CD8-positive, alpha-beta memory T cell (primary cell): ENCODE results near the gene MNDA. TPM values are rescaled to one million over a fixed set of nuclear protein-coding genes. Genes with fewer than 3 reads are reported as not detected.

Experiments
- CTCF ChIA-PET: fragments of 350-600 bp; sonication (Branson Sonifier 250); formaldehyde crosslinking; loops from one replicate; lab custom pipeline; 2021; ENCODE audit warnings: antibody characterized with exemption; lab: Charles Lee
- POLR2A ChIA-PET: fragments of 350-600 bp; sonication (Branson Sonifier 250); formaldehyde crosslinking; loops from one replicate; lab custom pipeline; 2021; ENCODE audit warnings: antibody characterized with exemption; lab: Charles Lee
- DNase-seq, 5 donors: peaks; one replicate each; pipeline versions ENCODE4 v3.0.0 to v3.0.0-alpha.2; 2020 to 2022; ENCODE audit warnings: mixed read lengths in 1 of 5
- H3K27ac ChIP-seq: one replicate; pipeline ENCODE4 v1.7.0; 2013; ENCODE audit warnings: low read depth, mild to moderate bottlenecking, low read length, moderate library complexity
- H3K27me3 ChIP-seq: 2 replicates; pipeline ENCODE4 v1.7.0; 2013; ENCODE audit warnings: low read length, mild to moderate bottlenecking; ENCODE audit not compliant: insufficient read depth, poor library complexity, severe bottlenecking
- H3K36me3 ChIP-seq: 2 replicates; pipeline ENCODE4 v1.7.0; 2013; ENCODE audit warnings: mild to moderate bottlenecking, low read length, moderate library complexity; ENCODE audit not compliant: insufficient read depth
- H3K4me1 ChIP-seq: 2 replicates; pipeline ENCODE4 v1.7.0; 2013; ENCODE audit warnings: mild to moderate bottlenecking, low read length, moderate library complexity; ENCODE audit not compliant: insufficient read depth
- H3K4me3 ChIP-seq: 2 replicates; pipeline ENCODE4 v1.7.0; 2013; ENCODE audit warnings: mild to moderate bottlenecking, low read length
- H3K9me3 ChIP-seq: 2 replicates; pipeline ENCODE4 v1.7.0; 2013; ENCODE audit warnings: mild to moderate bottlenecking, low read length
- H3K27ac Mint-ChIP-seq, 8 donors: one replicate each; pipeline ENCODE4 v1.8.0; 2020 to 2021; ENCODE audit warnings: mixed read lengths in 8 of 8, mild to moderate bottlenecking in 6 of 8, inconsistent platforms in 3 of 8, moderate library complexity in 3 of 8
- H3K27me3 Mint-ChIP-seq, 2 donors: one replicate each; pipeline ENCODE4 v1.8.0; 2020 to 2021; ENCODE audit warnings: mixed read lengths in 2 of 2, mild to moderate bottlenecking in 1 of 2, moderate library complexity in 1 of 2
- H3K36me3 Mint-ChIP-seq, 3 donors: one replicate each; pipeline ENCODE4 v1.8.0; 2020 to 2021; ENCODE audit warnings: mixed read lengths in 3 of 3, inconsistent platforms in 1 of 3, mild to moderate bottlenecking in 1 of 3
- H3K4me1 Mint-ChIP-seq, 3 donors: one replicate each; pipeline ENCODE4 v1.8.0; 2020 to 2021; ENCODE audit warnings: mixed read lengths in 3 of 3, inconsistent platforms in 1 of 3, mild to moderate bottlenecking in 1 of 3
- H3K4me3 Mint-ChIP-seq, 7 donors: one replicate each; pipeline ENCODE4 v1.8.0; 2020 to 2021; ENCODE audit warnings: mixed read lengths in 7 of 7, mild to moderate bottlenecking in 6 of 7, moderate library complexity in 4 of 7, inconsistent platforms in 2 of 7
- H3K9me3 Mint-ChIP-seq, 5 donors: one replicate each; pipeline ENCODE4 v1.8.0; 2020 to 2022; ENCODE audit warnings: mixed read lengths in 5 of 5, mild to moderate bottlenecking in 3 of 5, moderate library complexity in 2 of 5, inconsistent platforms in 1 of 5
- polyA plus RNA-seq: library from polyadenylated mRNA; unstranded; fragments of 300-500 nt; fragmentation: Illumina TruSeq; gene quantifications from one replicate; pipeline ENCODE4 v1.2.3, GENCODE V29; 2021
- total RNA-seq, 2 experiments: library from RNA; stranded (reverse); gene quantifications; one replicate each; pipeline ENCODE4 v1.2.3, GENCODE V29; 2021

The MNDA gene
- total and polyA plus RNA-seq, 3 experiments from 2014 or later = 0.22 to 0.59 (median 0.39) TPM

GRCh38 chr1:158806916-158807536 lies 24.1 kb upstream of the MNDA start:
- H3K27ac ChIP-seq = no peak overlapping the region
- DNase-seq = no peak
- CTCF ChIA-PET = interaction anchor here (1.1 kb wide), 1 partner anchor 13 kb away, joined by 3 read pairs; no protein-coding TSS in a partner anchor
- no peaks in the 10 kb centered on the region for H3K4me1 Mint-ChIP-seq
- no peak overlapping the region for H3K4me3 Mint-ChIP-seq
- no peaks in the 10 kb centered on the region for H3K27me3 ChIP-seq
- H3K9me3 Mint-ChIP-seq = no peaks in the 10 kb centered on the region
- POLR2A ChIA-PET = no interaction called here
- H3K27me3 Mint-ChIP-seq = peaks cover 9 to 17% of the 10 kb centered on the region in 2 donors
- H3K4me1 ChIP-seq = no peaks in the 10 kb centered on the region
- H3K36me3 ChIP-seq = no peaks in the 10 kb centered on the region
- H3K36me3 Mint-ChIP-seq = no peaks in the 10 kb centered on the region
- H3K27ac Mint-ChIP-seq = no peak overlapping the region
- no peak overlapping the region for H3K4me3 ChIP-seq
- no peaks in the 10 kb centered on the region for H3K9me3 ChIP-seq

- DNase-seq = no peak
- Histone ChIP-seq H3K36me3 (no peaks in the 10 kb centered on the region), H3K27me3 (no peaks in the 10 kb centered on the region), H3K4me1 (no peaks in the 10 kb centered on the region), H3K4me3 (no peak overlapping the region), H3K27ac (no peak overlapping the region), H3K9me3 (no peaks in the 10 kb centered on the region)
- Mint-ChIP-seq H3K4me1 (no peaks in the 10 kb centered on the region), H3K27me3 (peaks cover 2 to 10% of the 10 kb centered on the region in 2 donors), H3K27ac (no peak overlapping the region), H3K9me3 (no peaks in the 10 kb centered on the region), H3K36me3 (no peaks in the 10 kb centered on the region), H3K4me3 (no peak overlapping the region)
- CTCF ChIA-PET = no interaction called here
- POLR2A ChIA-PET = no interaction called here
Measured at GRCh38 chr1:158809256-158809655, 21.9 kb upstream of the MNDA start.

- no peak overlapping the region for H3K27ac ChIP-seq
- no peaks in the 10 kb centered on the region for H3K36me3 ChIP-seq
- no peak overlapping the region for H3K4me3 Mint-ChIP-seq
- no peak overlapping the region for H3K4me3 ChIP-seq
- H3K9me3 ChIP-seq = no peaks in the 10 kb centered on the region
- no peaks in the 10 kb centered on the region for H3K36me3 Mint-ChIP-seq
- peak overlapping the region in 1 of 8 donors; percentile 39 for H3K27ac Mint-ChIP-seq
- CTCF ChIA-PET = no interaction called here
- POLR2A ChIA-PET = no interaction called here
- H3K27me3 Mint-ChIP-seq = peaks cover 2 to 10% of the 10 kb centered on the region in 2 donors
- no peak for DNase-seq
- no peaks in the 10 kb centered on the region for H3K9me3 Mint-ChIP-seq
- H3K4me1 ChIP-seq = no peaks in the 10 kb centered on the region
- no peaks in the 10 kb centered on the region for H3K27me3 ChIP-seq
- H3K4me1 Mint-ChIP-seq = no peaks in the 10 kb centered on the region
Measured at GRCh38 chr1:158809862-158810261, 21.3 kb upstream of the MNDA start.

GRCh38 chr1:158810311-158810710 lies 20.8 kb upstream of the MNDA start:
- Histone ChIP-seq H3K36me3 (no peaks in the 10 kb centered on the region), H3K9me3 (no peaks in the 10 kb centered on the region), H3K27me3 (no peaks in the 10 kb centered on the region), H3K4me3 (no peak overlapping the region), H3K27ac (no peak overlapping the region), H3K4me1 (no peaks in the 10 kb centered on the region)
- Mint-ChIP-seq H3K36me3 (no peaks in the 10 kb centered on the region), H3K9me3 (no peaks in the 10 kb centered on the region), H3K27ac (peak overlapping the region in 1 of 8 donors; percentile 39), H3K27me3 (peaks cover 2 to 10% of the 10 kb centered on the region in 2 donors), H3K4me3 (no peak overlapping the region), H3K4me1 (no peaks in the 10 kb centered on the region)
- no peak for DNase-seq
- POLR2A ChIA-PET = no interaction called here
- CTCF ChIA-PET = no interaction called here

DNA sequence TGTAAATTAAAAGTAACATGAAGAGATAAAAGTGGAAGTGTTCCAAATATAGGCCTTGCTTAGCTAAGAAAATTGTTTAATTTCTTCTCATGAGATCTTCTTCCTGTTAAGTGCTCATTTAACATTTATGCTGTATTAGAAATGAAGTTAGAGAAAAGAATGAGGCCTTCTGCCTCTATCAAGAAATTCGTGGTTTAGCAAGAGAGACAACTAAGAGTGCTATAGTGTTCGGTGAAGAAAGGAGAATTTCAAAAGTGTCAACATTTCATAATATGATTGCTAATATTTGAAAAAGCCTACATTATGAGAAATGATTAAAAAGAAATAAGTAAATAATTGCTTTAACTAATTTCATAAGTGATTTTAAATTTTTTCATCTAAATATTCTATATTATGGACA lies 18.8 kb upstream of the MNDA start:
- H3K36me3 ChIP-seq = no peaks in the 10 kb centered on the region
- no peak overlapping the region for H3K4me3 Mint-ChIP-seq

GRCh38 chr1:158813164-158813563 lies 18.0 kb upstream of the MNDA start:
- Mint-ChIP-seq H3K9me3 (no peaks in the 10 kb centered on the region), H3K27me3 (peaks cover 0 to 2% of the 10 kb centered on the region in 2 donors), H3K36me3 (no peaks in the 10 kb centered on the region), H3K4me1 (peaks cover 0 to 4% (median 4%) of the 10 kb centered on the region in 3 donors), H3K27ac (no peak overlapping the region), H3K4me3 (no peak overlapping the region)
- Histone ChIP-seq H3K36me3 (no peaks in the 10 kb centered on the region), H3K27me3 (no peaks in the 10 kb centered on the region), H3K27ac (no peak overlapping the region), H3K4me3 (no peak overlapping the region), H3K9me3 (no peaks in the 10 kb centered on the region), H3K4me1 (peaks cover under 1% of the 10 kb centered on the region)
- ChIA-PET POLR2A (no interaction called here), CTCF (no interaction called here)
- DNase-seq = no peak

More for the DNA sequence above, 18.8 kb upstream of the MNDA start:
- Mint-ChIP-seq H3K36me3 (no peaks in the 10 kb centered on the region), H3K4me1 (no peaks in the 10 kb centered on the region), H3K27ac (no peak overlapping the region), H3K9me3 (no peaks in the 10 kb centered on the region), H3K27me3 (peaks cover 1 to 2% of the 10 kb centered on the region in 2 donors)
- Histone ChIP-seq H3K27ac (no peak overlapping the region), H3K27me3 (no peaks in the 10 kb centered on the region), H3K4me3 (no peak overlapping the region), H3K9me3 (no peaks in the 10 kb centered on the region), H3K4me1 (no peaks in the 10 kb centered on the region)
- CTCF ChIA-PET = no interaction called here
- no peak for DNase-seq
- POLR2A ChIA-PET = no interaction called here

DNA sequence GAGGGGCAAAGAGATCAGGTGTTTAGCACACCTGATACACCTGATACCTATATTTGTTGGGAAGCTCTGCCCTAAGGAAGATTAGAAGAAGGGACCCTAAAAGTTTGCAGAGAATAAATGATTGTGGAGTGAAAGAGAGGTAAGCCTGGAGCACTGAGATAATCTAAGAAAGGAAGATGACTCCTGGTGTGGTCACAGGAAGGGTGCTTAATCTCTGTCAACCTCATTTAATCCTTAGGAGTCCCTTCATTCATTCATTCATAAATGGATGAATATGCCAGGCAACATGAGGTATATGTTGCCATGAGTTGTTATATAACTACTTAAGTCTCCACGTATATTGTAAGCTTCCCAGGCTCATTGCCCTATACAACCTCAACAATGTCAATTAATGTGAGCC lies 16.2 kb upstream of the MNDA start:
- DNase-seq = no peak
- no peak overlapping the region for H3K27ac ChIP-seq
- H3K4me3 ChIP-seq = no peak overlapping the region
- H3K27me3 ChIP-seq = no peaks in the 10 kb centered on the region
- Mint-ChIP-seq H3K4me1 (peaks cover 18 to 22% (median 22%) of the 10 kb centered on the region in 3 donors), H3K9me3 (peaks cover 0 to 1% (median 0%) of the 10 kb centered on the region in 5 donors), H3K4me3 (no peak overlapping the region), H3K27ac (no peak overlapping the region), H3K27me3 (peaks cover 0 to 2% of the 10 kb centered on the region in 2 donors), H3K36me3 (no peaks in the 10 kb centered on the region)
- H3K36me3 ChIP-seq = no peaks in the 10 kb centered on the region
- ChIA-PET POLR2A (interaction anchor here (0.5 kb wide), 1 partner anchor 177 kb away, joined by 3 read pairs; no protein-coding TSS in a partner anchor), CTCF (no interaction called here)
- H3K4me1 ChIP-seq = peaks cover 13% of the 10 kb centered on the region
- no peaks in the 10 kb centered on the region for H3K9me3 ChIP-seq

DNA sequence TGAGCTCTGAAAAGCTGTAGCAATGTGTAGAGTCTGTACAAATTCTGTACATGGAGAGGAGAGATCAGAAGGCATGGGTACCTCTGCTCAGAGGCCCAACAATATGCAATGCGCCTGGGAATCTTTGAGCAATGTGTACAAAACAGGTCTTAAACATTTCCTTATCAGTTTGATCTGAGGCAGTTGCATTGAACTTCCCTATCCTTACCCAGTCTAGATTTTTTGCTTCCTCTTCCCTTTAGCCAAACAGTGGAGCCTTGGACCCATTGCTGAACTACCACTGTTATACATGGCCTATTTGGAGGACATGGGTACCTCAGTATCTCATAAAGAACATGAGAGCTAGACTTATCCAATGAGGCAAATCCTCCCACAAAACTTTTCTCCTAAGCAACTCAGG lies 12.6 kb upstream of the MNDA start:
- peak overlapping the region; percentile 80 for H3K27ac ChIP-seq
- POLR2A ChIA-PET = no interaction called here
- H3K27me3 ChIP-seq = no peaks in the 10 kb centered on the region
- DNase-seq = no peak
- Mint-ChIP-seq H3K27ac (peak overlapping the region; percentile 27 to 98 (median 74)), H3K4me1 (peaks cover 25 to 34% (median 28%) of the 10 kb centered on the region in 3 donors), H3K4me3 (peak overlapping the region in 4 of 7 donors; percentile 8 to 67 (median 40)), H3K9me3 (peaks cover 0 to 1% (median 0%) of the 10 kb centered on the region in 5 donors), H3K27me3 (no peaks in the 10 kb centered on the region), H3K36me3 (peaks cover 0 to 11% (median 0%) of the 10 kb centered on the region in 3 donors)
- CTCF ChIA-PET = interaction anchor here (1.6 kb wide), 1 partner anchor 180 kb away, joined by 5 read pairs; no protein-coding TSS in a partner anchor
- H3K36me3 ChIP-seq = no peaks in the 10 kb centered on the region
- H3K4me3 ChIP-seq = no peak overlapping the region
- no peaks in the 10 kb centered on the region for H3K9me3 ChIP-seq
- H3K4me1 ChIP-seq = peaks cover 20% of the 10 kb centered on the region
